ENCODE data around the gene KIF2A. TPM values are rescaled to one million over a fixed set of nuclear protein-coding genes. Genes with fewer than 3 reads are reported as not detected.

KIF2A gene
- total and polyA plus RNA-seq, 2 of the 8 experiments (the other 6 are each of a cell fraction or from before 2014, with no cell fraction given) = 18.4 to 97.1 TPM

GRCh38 chr5:62305715-62306322 is at the start of gene KIF2A (continued):
- TF ChIP-seq CHD1 (IDR thresholded peaks at IDR 0.05; ENCODE audit: low read depth, low read length) = no peak
- TF ChIP-seq RXRA (IDR thresholded peaks at IDR 0.05; ENCODE audit: insufficient read depth, low read depth, low read length) = no peak
- peak; percentile 58; the same call in 1 of the 2 replicates for TF ChIP-seq POLR2AphosphoS5 (IDR thresholded peaks at IDR 0.05; ENCODE audit: low read depth, low read length)
- TF ChIP-seq EZH2 (IDR thresholded peaks at IDR 0.05; ENCODE audit: low read depth, low read length, severe bottlenecking) = no peak
- peak; percentile 61 to 90; a peak in 2 of 4 replicates for TF ChIP-seq SIN3A (conservative IDR thresholded peaks at IDR 0.05 in 1 of 2, IDR thresholded peaks at IDR 0.05 in 1 of 2; ENCODE audit: low read depth in 1 of 2, low read length in 2 of 2)
- no peak for TF ChIP-seq GTF2F1 (IDR thresholded peaks at IDR 0.05; ENCODE audit: borderline replicate concordance, low read depth, low read length)
- TF ChIP-seq RFX5 (IDR thresholded peaks at IDR 0.05; ENCODE audit: borderline replicate concordance, low read depth, low read length) = no peak
- peak; percentile 11; the same call in 1 of the 2 replicates for TF ChIP-seq TEAD4 (IDR thresholded peaks at IDR 0.05; ENCODE audit: low read depth, low read length)
- no peak for TF ChIP-seq TAF7 (optimal IDR thresholded peaks at IDR 0.05; ENCODE audit: borderline replicate concordance, low read depth, low read length)
- no peak for TF ChIP-seq JUN (IDR thresholded peaks at IDR 0.05; ENCODE audit: low read depth, low read length)
- peak; percentile 62 for TF ChIP-seq ASH2L (IDR thresholded peaks at IDR 0.05; ENCODE audit: low read length)
- no peak; a peak in 1 of 4 replicates for TF ChIP-seq HDAC2 (IDR thresholded peaks at IDR 0.05; ENCODE audit: borderline replicate concordance in 1 of 2, low read depth in 2 of 2, low read length in 2 of 2)
- 0 out of 2 replicates have a peak, but pooled peaks have one; percentile 5 for TF ChIP-seq BACH1 (IDR thresholded peaks at IDR 0.05; ENCODE audit: low read length)
- no peak for TF ChIP-seq JUND (IDR thresholded peaks at IDR 0.05; ENCODE audit: low read length)
- no peak for TF ChIP-seq CHD2 (IDR thresholded peaks at IDR 0.05; ENCODE audit: low read length)
- TF ChIP-seq RBBP5 (IDR thresholded peaks at IDR 0.05; ENCODE audit: borderline replicate concordance, low read depth, low read length) = peak; percentile 35
- TF ChIP-seq NRF1 (IDR thresholded peaks at IDR 0.05; ENCODE audit: low read depth, low read length) = peak; percentile 89

All from H1 (cell line).